GM12864 (cell line): Measurements from ENCODE around the gene SERPINA3.

ENCODE experiments used
- DNase-seq: peaks from one replicate; pipeline ENCODE4 v3.0.0-alpha.2; 2011; ENCODE audit warnings: low read depth
- H3K4me3 ChIP-seq: 2 replicates; pipeline ENCODE4 v1.5.1; 2011; ENCODE audit warnings: mild to moderate bottlenecking, low read depth, low read length, control low read depth
- TF ChIP-seq, protein P1 (sequence below): IDR thresholded peaks from 2 replicates; pipeline ENCODE4 v1.5.1; 2011; ENCODE audit warnings: low read depth, mild to moderate bottlenecking, moderate library complexity, low read length, control low read depth, inconsistent platforms; ENCODE audit errors: missing control alignments

The SERPINA3 gene

GRCh38 chr14:94638961-94639817, 27.0 kb downstream of the SERPINA3 start:
- no peak overlapping the region for H3K4me3 ChIP-seq
- no peak for DNase-seq
- TF ChIP-seq, protein P1, sequence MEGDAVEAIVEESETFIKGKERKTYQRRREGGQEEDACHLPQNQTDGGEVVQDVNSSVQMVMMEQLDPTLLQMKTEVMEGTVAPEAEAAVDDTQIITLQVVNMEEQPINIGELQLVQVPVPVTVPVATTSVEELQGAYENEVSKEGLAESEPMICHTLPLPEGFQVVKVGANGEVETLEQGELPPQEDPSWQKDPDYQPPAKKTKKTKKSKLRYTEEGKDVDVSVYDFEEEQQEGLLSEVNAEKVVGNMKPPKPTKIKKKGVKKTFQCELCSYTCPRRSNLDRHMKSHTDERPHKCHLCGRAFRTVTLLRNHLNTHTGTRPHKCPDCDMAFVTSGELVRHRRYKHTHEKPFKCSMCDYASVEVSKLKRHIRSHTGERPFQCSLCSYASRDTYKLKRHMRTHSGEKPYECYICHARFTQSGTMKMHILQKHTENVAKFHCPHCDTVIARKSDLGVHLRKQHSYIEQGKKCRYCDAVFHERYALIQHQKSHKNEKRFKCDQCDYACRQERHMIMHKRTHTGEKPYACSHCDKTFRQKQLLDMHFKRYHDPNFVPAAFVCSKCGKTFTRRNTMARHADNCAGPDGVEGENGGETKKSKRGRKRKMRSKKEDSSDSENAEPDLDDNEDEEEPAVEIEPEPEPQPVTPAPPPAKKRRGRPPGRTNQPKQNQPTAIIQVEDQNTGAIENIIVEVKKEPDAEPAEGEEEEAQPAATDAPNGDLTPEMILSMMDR = no peak

DNA sequence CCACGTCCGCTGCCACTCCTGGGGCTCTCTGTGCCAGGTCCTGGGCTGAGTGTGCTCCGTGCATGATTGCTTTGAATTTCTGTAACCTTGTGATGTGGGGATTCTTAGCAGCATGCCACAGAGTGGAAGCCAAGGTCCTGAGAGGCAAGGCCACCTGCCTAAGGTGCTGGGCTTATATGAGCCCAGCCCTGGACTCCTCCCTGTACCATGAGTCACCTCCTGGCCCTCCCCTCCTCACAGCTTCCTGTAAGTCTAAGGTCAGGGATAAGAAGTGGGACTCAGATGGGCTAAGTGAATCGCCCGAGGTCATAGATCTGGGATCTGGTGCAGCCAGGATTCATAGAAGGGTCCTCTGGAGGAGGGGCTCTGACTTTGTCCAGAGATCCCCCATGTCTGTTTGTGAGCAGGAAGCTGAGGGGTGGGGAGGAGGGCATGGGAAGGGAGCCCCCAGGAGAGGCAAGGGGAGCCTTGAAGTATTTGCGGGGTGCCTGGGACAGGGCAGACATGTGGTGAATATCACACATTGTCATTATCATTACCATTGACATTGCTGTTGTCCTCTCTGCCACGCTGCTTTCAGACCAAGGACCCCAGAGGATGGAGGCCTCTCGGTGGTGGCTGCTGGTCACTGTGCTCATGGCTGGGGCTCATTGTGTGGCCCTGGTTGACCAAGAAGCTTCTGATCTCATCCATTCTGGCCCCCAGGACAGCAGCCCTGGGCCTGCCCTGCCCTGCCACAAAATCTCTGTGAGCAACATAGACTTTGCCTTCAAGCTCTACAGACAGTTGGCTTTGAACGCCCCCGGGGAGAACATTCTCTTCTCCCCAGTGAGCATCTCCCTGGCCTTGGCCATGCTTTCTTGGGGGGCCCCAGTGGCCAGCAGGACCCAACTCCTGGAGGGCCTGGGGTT, 28.8 kb downstream of the SERPINA3 start:
- no peak for DNase-seq
- no peak overlapping the region for H3K4me3 ChIP-seq
- TF ChIP-seq, protein P1 = no peak

- TF ChIP-seq, protein P1 = no peak
- H3K4me3 ChIP-seq = no peak overlapping the region
- DNase-seq = no peak
Observed at GRCh38 chr14:94641632-94641955, 29.4 kb downstream of the SERPINA3 start.

DNA sequence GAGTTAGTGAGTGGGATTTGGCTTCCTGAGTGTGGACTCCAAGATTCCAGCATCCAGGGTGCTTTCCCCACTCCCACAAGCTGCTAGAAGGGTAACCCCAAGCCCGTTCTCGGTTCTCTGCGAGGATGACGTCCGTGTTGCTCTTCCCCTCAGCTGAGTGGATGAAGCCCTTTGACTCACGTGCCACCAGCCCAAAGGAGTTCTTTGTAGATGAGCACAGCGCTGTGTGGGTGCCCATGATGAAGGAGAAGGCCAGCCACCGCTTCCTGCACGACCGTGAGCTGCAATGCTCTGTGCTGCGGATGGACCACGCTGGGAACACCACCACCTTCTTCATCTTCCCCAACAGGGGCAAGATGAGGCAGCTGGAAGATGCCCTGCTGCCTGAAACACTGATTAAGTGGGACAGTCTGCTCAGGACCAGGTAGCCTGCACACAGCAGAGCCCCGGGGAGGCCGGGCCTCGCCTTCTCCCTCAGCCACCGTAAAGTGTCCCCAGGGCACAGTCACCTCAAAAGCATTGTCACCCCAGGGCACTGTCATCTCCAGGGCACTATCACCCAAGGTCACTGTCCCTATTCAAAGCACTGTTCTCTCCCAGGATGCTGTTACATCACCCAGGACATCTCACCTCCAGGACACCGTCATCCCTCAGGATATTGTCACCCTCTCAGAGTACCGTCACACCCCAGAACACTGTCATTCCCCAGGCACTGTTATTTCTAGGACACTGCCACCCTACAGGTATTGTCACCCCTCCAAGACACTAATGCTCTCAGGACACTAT, 31.3 kb downstream of the SERPINA3 start:
- DNase-seq = no peak
- TF ChIP-seq, protein P1 = no peak

DNA sequence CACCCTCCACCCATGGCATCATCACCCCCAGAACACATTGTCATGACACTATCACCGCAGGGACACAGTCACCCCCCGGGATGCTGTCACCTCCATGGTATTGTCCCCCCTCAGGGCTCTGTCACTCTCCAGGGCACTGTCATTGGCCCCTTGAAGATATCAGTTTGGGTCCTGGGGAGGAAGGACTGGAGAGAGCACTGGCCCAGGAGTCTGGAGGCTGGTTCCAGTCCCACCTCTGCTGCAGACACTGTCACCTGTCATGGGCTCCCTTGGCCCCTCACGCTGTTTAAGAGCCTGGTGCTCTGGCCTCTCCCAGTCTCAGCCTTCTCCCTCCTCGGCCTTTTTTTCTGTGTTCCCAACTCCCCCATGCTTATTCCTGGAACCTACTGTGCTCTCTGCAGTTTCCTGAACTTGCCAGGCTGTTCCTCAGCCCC, 31.9 kb downstream of the SERPINA3 start:
- TF ChIP-seq, protein P1 = no peak
- DNase-seq = no peak
- H3K4me3 ChIP-seq = no peak overlapping the region

More for the DNA sequence above, 31.3 kb downstream of the SERPINA3 start:
- H3K4me3 ChIP-seq = no peak overlapping the region

GRCh38 chr14:94646066-94646465, 33.9 kb downstream of the SERPINA3 start:
- TF ChIP-seq, protein P1 = no peak
- no peak for DNase-seq
- no peak overlapping the region for H3K4me3 ChIP-seq
